Activated T-cell treated with anti-CD3 and anti-CD28 coated beads, Interleukin-2, amount 50 U/mL, for 48 hours (primary cell): ENCODE results near the gene ALDH1A1.

Experiments
- DNase-seq, 2 experiments: peaks; one replicate each; pipeline ENCODE4 v3.0.0-alpha.2; 2020

Gene ALDH1A1

DNA sequence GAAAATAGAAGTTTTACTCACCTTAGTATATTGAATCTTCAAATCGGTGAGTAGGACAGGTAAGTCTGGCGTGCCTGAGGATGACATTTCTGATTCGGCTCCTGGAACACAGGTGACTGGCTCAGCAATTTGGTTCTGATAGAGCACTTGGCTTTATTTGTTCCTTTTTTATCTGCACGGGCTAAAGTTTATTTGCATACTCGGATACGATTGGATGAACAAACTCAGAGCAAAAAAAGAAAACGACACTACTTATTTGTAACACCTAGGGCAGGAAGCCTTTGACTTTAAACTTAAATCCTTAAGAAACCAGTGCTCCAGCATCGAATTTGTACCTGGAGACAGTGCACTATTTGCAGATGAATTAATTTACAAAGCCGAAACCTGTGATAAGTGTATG lies at the start of gene ALDH1A1:
ALDH1A1 (minus strand) TSS at position 140 of the 400 bp plus-strand sequence; CDS start at position 87, 53 bp downstream.
- no peak for DNase-seq

- no peak for DNase-seq
These were observed 49.0 kb upstream of the ALDH1A1 start for GRCh38 chr9:73001860-73002259.

GRCh38 chr9:72998363-72998762 lies 45.5 kb upstream of the ALDH1A1 start:
- no peak for DNase-seq

- no peak for DNase-seq
These were observed 44.6 kb upstream of the ALDH1A1 start for GRCh38 chr9:72997387-72997995.

DNA sequence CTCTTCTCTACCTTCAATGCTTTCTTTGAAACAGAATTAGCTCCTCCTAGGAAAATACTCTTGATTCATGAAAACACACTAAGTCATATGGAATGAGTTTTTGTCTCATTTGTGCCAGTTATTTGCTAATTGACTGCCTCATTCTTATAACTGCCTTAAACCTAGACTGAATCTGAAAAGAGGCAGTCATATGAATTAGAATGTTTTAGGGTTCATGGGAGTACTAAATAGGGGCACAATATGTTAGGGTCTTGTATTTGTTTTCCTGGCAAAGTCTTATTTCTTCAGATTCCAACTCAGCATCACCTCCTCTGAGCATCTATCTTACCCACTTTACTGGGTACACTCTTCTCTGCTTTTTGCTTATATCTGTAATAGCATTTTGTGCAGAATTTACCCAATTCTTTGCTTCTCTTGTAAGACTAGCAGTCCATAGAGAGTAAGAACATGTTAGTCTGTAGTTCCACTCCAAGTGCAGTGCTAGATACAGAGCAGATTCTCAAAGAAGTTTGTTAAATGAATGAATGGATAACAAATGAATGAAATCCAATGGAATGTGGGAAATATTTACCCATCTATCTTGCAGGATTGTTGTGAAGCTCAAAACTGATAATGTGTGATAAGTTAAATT lies 43.9 kb upstream of the ALDH1A1 start:
- no peak for DNase-seq

- DNase-seq: no peak
These were observed 43.3 kb upstream of the ALDH1A1 start for GRCh38 chr9:72996114-72996513.

- no peak for DNase-seq
These were observed 42.5 kb upstream of the ALDH1A1 start for GRCh38 chr9:72995131-72996024.

- DNase-seq: no peak
These were observed 38.9 kb upstream of the ALDH1A1 start for GRCh38 chr9:72991772-72992171.

DNA sequence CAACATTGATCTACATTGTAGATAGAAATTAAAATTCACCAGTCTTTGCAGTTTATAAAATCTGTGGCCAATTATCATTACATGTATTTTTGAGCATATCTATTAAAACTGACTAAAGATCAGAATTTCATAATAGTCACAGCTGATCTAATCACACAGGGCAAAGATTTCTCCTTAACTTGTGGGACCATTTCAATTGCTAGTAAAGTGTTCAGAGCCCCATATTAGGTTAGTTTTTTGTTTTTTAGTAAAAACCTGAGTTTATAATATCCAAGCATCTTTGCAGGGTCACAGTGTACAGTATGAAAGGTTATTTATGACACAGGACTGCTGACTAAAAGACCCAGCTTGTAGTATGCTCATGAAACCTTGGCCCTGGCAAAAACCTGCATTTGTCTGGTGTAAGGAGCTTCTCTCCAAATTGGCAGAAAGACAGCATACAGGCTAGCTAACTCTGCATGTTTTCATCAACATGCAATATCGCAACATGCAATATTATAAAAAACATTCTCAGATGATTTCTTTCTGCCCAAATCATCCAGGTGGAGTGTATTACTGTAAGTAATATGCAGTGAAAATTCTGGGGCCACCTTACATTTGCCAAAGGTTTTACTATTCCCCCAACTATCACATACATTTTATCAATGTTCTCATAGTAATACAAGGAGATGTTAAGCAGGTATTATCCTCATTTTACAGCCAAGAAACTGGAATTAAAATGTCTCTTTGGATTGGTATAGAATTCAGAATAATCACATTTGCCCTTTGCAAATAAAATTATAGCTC lies 37.7 kb upstream of the ALDH1A1 start:
- no peak for DNase-seq

DNA sequence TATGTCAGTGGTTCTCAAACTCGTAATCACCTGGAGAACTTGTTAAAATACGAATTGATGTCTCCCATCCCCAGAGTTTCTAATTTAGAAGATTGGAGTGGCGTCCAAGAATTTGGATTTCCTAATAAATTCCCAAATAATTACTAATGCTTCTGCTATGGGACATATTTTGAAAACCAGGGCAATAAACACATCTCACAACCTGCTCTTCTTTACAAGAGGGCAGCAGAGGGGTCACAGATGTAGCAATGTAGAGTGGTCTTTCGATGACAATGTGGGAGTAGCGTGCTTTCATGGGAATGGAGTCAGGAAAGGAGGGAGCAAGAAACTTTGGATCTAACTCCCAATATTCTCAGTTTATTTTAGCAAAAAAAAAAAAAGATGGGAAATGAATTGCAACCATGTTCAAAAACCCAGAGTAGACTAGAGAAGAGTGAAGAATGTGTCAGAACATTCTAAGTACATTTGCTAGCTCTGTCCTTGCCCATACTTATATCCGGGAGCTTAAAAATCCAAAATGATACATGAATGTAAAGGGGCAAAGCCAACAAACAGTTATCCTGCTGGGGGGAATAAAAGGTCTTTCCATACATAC lies 33.8 kb upstream of the ALDH1A1 start:
- no peak for DNase-seq

GRCh38 chr9:72985746-72986145 lies 32.9 kb upstream of the ALDH1A1 start:
- DNase-seq: no peak

DNA sequence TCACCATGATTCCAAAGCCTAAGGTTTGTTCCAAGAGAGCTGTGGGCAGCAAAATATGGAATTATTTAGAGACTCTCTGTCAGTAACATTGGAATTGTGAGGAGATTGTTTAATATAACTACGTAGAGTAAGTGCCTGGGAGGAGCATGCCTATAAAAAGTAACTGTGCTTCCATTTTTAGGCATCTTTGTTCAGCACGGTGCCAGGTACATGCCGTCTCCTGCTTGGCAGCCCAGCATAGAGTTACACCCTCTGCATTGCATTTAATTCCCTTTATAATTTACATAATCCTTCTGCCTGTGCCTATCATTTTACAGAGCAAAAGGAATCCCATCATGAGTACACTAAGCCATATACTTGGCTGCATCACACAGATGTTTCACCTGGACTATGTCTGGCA lies 32.1 kb upstream of the ALDH1A1 start:
- DNase-seq: no peak

- no peak for DNase-seq
These were observed 31.5 kb upstream of the ALDH1A1 start for GRCh38 chr9:72984226-72984947.

DNA sequence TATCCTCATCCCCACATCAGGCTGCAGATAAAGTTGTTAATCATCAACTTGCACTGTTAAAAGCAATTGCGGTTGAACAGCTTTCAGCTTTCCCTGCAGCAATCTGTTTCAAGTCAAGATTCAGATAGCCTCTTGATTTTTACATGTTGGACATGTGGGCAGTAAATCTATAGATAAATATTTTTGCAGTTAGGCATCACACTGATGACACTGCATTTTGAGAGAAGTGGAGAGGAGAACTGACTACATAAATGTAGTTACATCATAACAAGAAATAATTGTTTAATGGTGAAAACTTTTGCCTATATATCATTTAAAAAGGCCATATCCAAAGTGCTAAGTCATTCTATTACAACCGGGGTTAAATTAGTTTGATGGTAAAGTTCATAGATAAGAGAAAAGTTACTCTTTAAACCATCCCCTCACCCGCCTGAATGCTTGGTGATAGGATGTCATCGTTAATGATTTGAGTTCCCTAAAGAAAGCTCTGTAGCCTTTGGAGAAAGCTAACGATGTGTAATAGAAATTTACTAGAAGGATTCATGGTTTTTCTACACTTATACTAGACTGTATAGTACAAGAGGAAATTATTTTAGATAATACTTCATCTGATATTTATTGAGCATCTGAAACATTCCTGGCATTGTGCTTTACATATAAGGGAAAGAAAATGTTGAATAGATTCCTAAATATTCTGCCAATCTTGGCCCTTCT lies 30.8 kb upstream of the ALDH1A1 start:
- no peak for DNase-seq

- no peak for DNase-seq
These were observed 30.2 kb upstream of the ALDH1A1 start for GRCh38 chr9:72983056-72983455.

GRCh38 chr9:72982146-72982799 lies 29.4 kb upstream of the ALDH1A1 start:
- DNase-seq: no peak

- DNase-seq: no peak
These were observed 28.6 kb upstream of the ALDH1A1 start for GRCh38 chr9:72981433-72981832.

DNA sequence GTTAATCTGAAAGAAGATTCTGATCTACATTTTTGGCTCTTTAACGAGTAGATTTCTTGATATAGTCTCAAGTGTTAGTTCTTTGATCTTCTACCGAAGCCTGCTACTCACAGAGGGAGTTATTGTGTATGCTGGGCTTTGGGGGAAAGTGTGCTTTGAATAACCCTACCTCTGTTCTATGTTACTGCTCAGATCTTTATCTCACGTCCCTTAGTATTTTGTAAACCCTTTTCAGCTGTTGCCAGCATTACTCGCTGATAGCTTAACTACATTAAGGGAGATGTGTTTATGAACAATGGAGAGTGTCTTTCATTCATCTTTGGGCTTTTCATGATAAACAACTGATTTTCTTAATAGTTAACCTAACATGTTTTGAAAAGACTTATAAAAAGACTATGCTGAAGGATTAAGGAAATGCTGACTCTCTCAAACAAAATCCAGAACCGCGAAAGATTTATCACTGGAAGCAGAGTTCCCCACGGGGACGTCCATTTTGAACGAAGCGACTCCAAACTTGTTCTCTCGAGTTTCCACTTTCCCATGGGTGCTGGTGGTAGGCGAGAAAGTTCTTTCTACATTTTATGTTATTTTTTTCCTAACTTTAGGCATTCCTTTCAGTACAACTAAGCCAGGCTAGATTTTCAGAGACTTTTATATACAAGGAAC lies 27.9 kb upstream of the ALDH1A1 start:
- DNase-seq: no peak

GRCh38 chr9:72980183-72980582 lies 27.3 kb upstream of the ALDH1A1 start:
- DNase-seq: no peak
